ENCODE data around the gene HTR7.

The HTR7 gene

GRCh38 chr10:90787393-90788198 lies 70.2 kb downstream of the HTR7 start:
- H3K27me3 ChIP-seq (ENCODE audit: control insufficient read depth, insufficient read depth, low read length): no peaks in the 10 kb centered on the region
- no peak overlapping the region for H3K27ac ChIP-seq (ENCODE audit: low read depth, low read length)
- H3K4me1 ChIP-seq (ENCODE audit: control insufficient read depth, insufficient read depth, low read length): no peaks in the 10 kb centered on the region
- no peak overlapping the region for H3K9ac ChIP-seq (ENCODE audit: low read length)
- no peaks in the 10 kb centered on the region for H3K36me3 ChIP-seq (ENCODE audit: control insufficient read depth, insufficient read depth, low read length)
- no peak overlapping the region for H3K4me3 ChIP-seq (ENCODE audit: low read length)

- no peak overlapping the region for H3K9ac ChIP-seq (ENCODE audit: low read length)
- H3K4me3 ChIP-seq (ENCODE audit: low read length): no peak overlapping the region
- H3K4me1 ChIP-seq (ENCODE audit: control insufficient read depth, insufficient read depth, low read length): no peaks in the 10 kb centered on the region
- H3K36me3 ChIP-seq (ENCODE audit: control insufficient read depth, insufficient read depth, low read length): no peaks in the 10 kb centered on the region
- H3K27ac ChIP-seq (ENCODE audit: low read depth, low read length): no peak overlapping the region
- no peaks in the 10 kb centered on the region for H3K27me3 ChIP-seq (ENCODE audit: control insufficient read depth, insufficient read depth, low read length)
These were observed 72.1 kb downstream of the HTR7 start for GRCh38 chr10:90785782-90786181.

DNA sequence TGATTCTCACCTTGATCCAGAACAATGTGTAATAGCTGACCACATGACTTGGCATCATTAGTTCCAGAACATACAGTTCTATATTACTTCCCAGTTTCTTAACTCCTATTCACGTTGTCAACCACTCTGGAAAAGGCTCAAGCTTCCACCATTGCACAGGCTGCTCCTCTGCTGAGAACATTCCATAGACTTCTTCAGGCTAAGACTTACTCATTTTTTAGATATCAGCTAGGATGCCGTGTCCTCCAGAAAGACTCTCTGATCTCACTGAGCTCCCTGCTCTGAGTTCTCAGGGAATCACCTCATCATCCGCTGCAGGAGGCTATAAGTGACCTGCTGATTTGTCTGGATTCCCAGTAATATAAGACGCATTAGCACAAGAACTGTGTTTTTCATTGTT lies 73.1 kb downstream of the HTR7 start:
- Histone ChIP-seq H3K27ac (ENCODE audit: low read depth, low read length) (no peak overlapping the region), H3K9ac (ENCODE audit: low read length) (no peak overlapping the region), H3K36me3 (ENCODE audit: control insufficient read depth, insufficient read depth, low read length) (no peaks in the 10 kb centered on the region), H3K27me3 (ENCODE audit: control insufficient read depth, insufficient read depth, low read length) (no peaks in the 10 kb centered on the region), H3K4me1 (ENCODE audit: control insufficient read depth, insufficient read depth, low read length) (no peaks in the 10 kb centered on the region), H3K4me3 (ENCODE audit: low read length) (no peak overlapping the region)

DNA sequence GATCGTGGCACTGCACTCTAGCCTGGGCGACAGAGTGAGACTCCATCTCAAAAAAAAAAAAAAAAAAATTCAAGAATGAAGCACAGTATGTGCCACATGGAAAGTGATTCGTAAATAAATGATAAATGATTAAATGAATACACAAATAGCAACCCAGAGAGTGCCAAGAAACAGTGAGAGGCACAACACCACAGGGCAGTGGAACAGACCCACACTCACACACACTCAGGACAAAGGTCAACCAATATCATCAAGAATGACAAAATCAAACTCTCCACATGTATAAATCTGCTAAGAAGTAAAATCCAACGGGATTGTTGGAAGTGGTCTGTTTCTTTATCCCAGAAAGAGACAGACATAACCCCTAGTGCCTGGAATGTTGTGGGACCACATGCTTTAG lies 77.4 kb downstream of the HTR7 start:
- Histone ChIP-seq H3K36me3 (ENCODE audit: control insufficient read depth, insufficient read depth, low read length) (no peaks in the 10 kb centered on the region), H3K9ac (ENCODE audit: low read length) (no peak overlapping the region), H3K4me3 (ENCODE audit: low read length) (no peak overlapping the region), H3K4me1 (ENCODE audit: control insufficient read depth, insufficient read depth, low read length) (no peaks in the 10 kb centered on the region), H3K27me3 (ENCODE audit: control insufficient read depth, insufficient read depth, low read length) (no peaks in the 10 kb centered on the region), H3K27ac (ENCODE audit: low read depth, low read length) (no peak overlapping the region)

DNA sequence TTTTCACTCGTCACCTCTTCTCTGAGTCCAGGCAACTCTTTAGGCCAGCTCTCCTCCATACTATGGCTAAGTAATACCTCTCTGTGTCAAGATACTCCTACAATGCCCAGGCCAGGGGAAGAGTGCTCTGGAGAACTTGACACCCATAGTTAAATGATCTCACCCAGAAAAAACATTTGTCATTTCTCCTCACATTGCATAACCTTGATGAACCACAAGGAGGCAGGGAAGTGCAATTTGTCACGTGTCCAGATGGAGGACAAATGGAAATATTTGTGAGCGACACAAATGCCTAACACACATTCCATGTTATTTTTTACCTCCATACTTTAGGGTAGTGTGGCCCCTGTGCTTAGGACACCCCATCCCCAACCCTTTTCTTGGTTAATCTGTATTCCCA lies 78.3 kb downstream of the HTR7 start:
- Histone ChIP-seq H3K36me3 (ENCODE audit: control insufficient read depth, insufficient read depth, low read length) (no peaks in the 10 kb centered on the region), H3K4me1 (ENCODE audit: control insufficient read depth, insufficient read depth, low read length) (no peaks in the 10 kb centered on the region), H3K27me3 (ENCODE audit: control insufficient read depth, insufficient read depth, low read length) (no peaks in the 10 kb centered on the region), H3K27ac (ENCODE audit: low read depth, low read length) (no peak overlapping the region), H3K4me3 (ENCODE audit: low read length) (no peak overlapping the region), H3K9ac (ENCODE audit: low read length) (no peak overlapping the region)

DNA sequence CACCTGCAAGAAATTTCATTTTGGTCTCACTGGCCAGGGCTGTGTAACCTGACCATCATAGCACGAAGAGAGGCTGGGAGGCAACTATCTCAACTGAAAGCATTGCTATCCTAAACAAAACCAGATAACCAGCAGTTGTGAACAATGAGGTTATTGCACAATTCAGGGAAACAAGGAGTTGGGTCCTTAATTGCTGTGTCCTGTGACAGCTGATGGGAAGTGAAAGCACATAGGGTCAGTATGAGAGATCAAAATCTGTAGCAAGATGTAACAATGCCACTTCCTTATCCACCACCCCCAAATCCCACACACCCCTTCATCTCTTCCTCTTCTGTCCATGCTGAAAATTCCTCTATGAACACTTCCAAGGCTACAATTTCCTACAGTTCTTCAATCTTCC lies 80.2 kb downstream of the HTR7 start:
- no peaks in the 10 kb centered on the region for H3K36me3 ChIP-seq (ENCODE audit: control insufficient read depth, insufficient read depth, low read length)
- no peaks in the 10 kb centered on the region for H3K4me1 ChIP-seq (ENCODE audit: control insufficient read depth, insufficient read depth, low read length)
- no peak overlapping the region for H3K9ac ChIP-seq (ENCODE audit: low read length)
- H3K27ac ChIP-seq (ENCODE audit: low read depth, low read length): no peak overlapping the region
- H3K27me3 ChIP-seq (ENCODE audit: control insufficient read depth, insufficient read depth, low read length): no peaks in the 10 kb centered on the region
- no peak overlapping the region for H3K4me3 ChIP-seq (ENCODE audit: low read length)

- Histone ChIP-seq H3K4me3 (ENCODE audit: low read length) (no peak overlapping the region), H3K36me3 (ENCODE audit: control insufficient read depth, insufficient read depth, low read length) (no peaks in the 10 kb centered on the region), H3K9ac (ENCODE audit: low read length) (no peak overlapping the region), H3K27me3 (ENCODE audit: control insufficient read depth, insufficient read depth, low read length) (no peaks in the 10 kb centered on the region), H3K4me1 (ENCODE audit: control insufficient read depth, insufficient read depth, low read length) (no peaks in the 10 kb centered on the region), H3K27ac (ENCODE audit: low read depth, low read length) (no peak overlapping the region)
These were observed 82.3 kb downstream of the HTR7 start for GRCh38 chr10:90775351-90776028.

DNA sequence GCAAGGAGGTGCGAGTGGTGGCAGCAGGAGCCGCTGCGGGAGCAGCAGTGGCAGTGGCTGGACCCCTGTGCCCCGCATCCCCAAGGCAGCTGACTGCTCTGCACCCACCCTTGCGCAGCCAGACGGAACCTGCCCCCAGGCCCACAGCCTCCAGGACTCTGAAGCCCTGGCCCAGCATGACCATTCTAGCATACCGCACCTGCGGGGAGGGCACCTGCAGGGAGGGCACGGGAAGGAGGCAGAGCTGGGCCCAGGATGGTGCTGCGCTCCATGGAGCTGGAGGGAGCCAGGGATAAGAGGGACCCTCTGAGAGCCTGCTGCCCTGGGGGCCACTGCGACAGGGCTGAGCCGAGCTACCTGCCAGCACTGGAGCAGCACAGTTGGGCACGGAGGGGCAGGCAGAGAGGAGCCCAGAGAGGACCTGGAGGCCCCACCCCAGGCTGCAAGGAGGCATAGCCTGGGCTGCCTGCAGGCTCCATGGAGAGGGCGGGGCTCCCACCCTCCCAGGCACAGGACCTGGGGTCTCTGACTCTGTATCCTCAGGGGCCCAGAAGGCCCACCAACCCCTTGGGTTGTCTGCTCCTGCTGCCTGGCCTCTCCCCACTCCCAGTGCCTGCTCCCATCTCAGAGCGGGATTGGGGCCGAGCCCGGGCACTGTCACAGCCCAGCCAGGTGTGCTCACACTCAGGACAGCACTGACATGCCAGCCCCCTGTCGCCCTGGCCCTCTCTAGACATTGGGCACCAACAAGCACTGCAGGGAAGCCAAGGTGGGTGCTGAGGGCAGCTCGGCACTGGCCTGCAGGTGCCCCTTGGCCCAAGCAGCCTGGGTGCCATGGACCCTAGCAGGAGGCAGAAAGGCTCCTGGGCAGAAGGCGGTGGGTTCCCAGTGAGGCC lies 87.6 kb downstream of the HTR7 start:
- H3K36me3 ChIP-seq (ENCODE audit: control insufficient read depth, insufficient read depth, low read length): no peaks in the 10 kb centered on the region
- H3K27me3 ChIP-seq (ENCODE audit: control insufficient read depth, insufficient read depth, low read length): no peaks in the 10 kb centered on the region
- H3K4me1 ChIP-seq (ENCODE audit: control insufficient read depth, insufficient read depth, low read length): no peaks in the 10 kb centered on the region
- H3K27ac ChIP-seq (ENCODE audit: low read depth, low read length): no peak overlapping the region
- H3K4me3 ChIP-seq (ENCODE audit: low read length): no peak overlapping the region
- no peak overlapping the region for H3K9ac ChIP-seq (ENCODE audit: low read length)

DNA sequence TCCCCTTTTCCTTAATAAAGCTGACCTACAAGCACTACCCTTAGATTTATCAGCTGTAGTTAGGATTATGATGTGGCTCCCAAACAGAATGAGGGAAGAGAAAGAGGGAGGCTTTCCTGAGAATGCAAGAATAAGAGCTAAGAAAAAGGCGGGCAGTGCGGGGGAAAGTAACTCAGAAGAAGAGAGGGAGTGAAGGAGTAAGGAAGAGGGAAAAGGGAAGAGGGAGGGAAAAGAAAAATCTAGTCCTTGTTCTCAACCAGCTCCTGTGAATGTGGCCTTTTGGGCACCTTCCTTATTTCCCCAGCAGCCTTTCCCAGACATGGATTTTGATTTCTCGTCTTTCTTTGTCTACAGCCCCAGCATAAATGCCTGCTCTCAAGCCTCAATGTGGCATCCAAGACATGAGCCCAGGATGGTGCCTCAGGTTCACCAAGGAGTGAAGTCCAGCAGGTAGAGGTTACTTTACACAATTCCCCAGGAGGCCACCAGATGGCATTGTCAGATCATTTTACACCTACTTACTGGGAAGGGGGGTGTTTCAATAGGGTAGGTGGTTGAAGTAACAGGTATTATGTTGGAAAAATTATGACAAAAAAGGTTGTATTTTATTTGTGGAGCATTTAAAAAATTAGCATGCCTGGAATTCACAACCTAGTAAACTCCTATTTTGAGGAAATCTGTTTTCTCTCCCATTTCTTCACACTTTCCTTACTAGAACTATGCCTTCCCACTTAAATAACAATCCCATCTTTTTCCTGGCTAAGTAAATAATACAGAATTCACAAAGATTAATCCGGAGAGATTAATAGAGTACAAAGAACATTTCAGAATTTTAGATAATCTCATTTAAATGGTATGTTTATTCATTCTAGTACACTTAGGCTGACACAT lies 106.5 kb downstream of the HTR7 start:
- Histone ChIP-seq H3K4me1 (ENCODE audit: control insufficient read depth, insufficient read depth, low read length) (no peaks in the 10 kb centered on the region), H3K4me3 (ENCODE audit: low read length) (no peak overlapping the region), H3K9ac (ENCODE audit: low read length) (no peak overlapping the region), H3K36me3 (ENCODE audit: control insufficient read depth, insufficient read depth, low read length) (no peaks in the 10 kb centered on the region), H3K27ac (ENCODE audit: low read depth, low read length) (no peak overlapping the region), H3K27me3 (ENCODE audit: control insufficient read depth, insufficient read depth, low read length) (no peaks in the 10 kb centered on the region)

GRCh38 chr10:90746829-90747228 lies 111.0 kb downstream of the HTR7 start:
- H3K36me3 ChIP-seq (ENCODE audit: control insufficient read depth, insufficient read depth, low read length): no peaks in the 10 kb centered on the region
- no peaks in the 10 kb centered on the region for H3K27me3 ChIP-seq (ENCODE audit: control insufficient read depth, insufficient read depth, low read length)
- H3K4me3 ChIP-seq (ENCODE audit: low read length): no peak overlapping the region
- H3K4me1 ChIP-seq (ENCODE audit: control insufficient read depth, insufficient read depth, low read length): no peaks in the 10 kb centered on the region
- H3K27ac ChIP-seq (ENCODE audit: low read depth, low read length): no peak overlapping the region
- no peak overlapping the region for H3K9ac ChIP-seq (ENCODE audit: low read length)

GRCh38 chr10:90745565-90745964 lies 112.3 kb downstream of the HTR7 start:
- H3K4me1 ChIP-seq (ENCODE audit: control insufficient read depth, insufficient read depth, low read length): no peaks in the 10 kb centered on the region
- H3K27me3 ChIP-seq (ENCODE audit: control insufficient read depth, insufficient read depth, low read length): no peaks in the 10 kb centered on the region
- H3K27ac ChIP-seq (ENCODE audit: low read depth, low read length): no peak overlapping the region
- H3K9ac ChIP-seq (ENCODE audit: low read length): no peak overlapping the region
- no peaks in the 10 kb centered on the region for H3K36me3 ChIP-seq (ENCODE audit: control insufficient read depth, insufficient read depth, low read length)
- no peak overlapping the region for H3K4me3 ChIP-seq (ENCODE audit: low read length)

DNA sequence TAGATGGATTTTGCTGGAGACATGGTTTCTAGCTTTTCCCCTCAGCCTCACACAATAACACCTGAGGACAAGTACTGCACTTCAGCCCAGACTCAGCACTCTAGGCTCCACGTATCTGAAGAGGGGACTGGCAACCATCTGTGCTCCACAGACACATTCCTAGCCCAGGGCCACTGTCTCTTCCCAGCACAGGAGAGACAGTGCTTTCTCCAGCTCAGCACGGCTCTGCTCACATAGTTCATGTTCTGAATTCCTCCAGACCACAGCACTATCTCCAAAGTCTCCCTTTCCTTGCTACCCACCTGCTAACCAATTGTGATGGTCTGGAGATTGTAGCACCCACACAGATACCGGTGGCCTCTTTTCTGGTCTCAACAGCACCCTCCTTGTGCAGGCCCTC lies 114.5 kb downstream of the HTR7 start:
- Histone ChIP-seq H3K27me3 (ENCODE audit: control insufficient read depth, insufficient read depth, low read length) (no peaks in the 10 kb centered on the region), H3K4me3 (ENCODE audit: low read length) (no peak overlapping the region), H3K27ac (ENCODE audit: low read depth, low read length) (no peak overlapping the region), H3K9ac (ENCODE audit: low read length) (no peak overlapping the region), H3K36me3 (ENCODE audit: control insufficient read depth, insufficient read depth, low read length) (no peaks in the 10 kb centered on the region), H3K4me1 (ENCODE audit: control insufficient read depth, insufficient read depth, low read length) (no peaks in the 10 kb centered on the region)
